Measurements from ENCODE around the gene PCID2. TPM values are rescaled to one million over a fixed set of nuclear protein-coding genes. Genes with fewer than 3 reads are reported as not detected.

Gene PCID2
- total and polyA plus RNA-seq, 12 donors: 38.9 to 74.0 (median 47.3) TPM

DNA sequence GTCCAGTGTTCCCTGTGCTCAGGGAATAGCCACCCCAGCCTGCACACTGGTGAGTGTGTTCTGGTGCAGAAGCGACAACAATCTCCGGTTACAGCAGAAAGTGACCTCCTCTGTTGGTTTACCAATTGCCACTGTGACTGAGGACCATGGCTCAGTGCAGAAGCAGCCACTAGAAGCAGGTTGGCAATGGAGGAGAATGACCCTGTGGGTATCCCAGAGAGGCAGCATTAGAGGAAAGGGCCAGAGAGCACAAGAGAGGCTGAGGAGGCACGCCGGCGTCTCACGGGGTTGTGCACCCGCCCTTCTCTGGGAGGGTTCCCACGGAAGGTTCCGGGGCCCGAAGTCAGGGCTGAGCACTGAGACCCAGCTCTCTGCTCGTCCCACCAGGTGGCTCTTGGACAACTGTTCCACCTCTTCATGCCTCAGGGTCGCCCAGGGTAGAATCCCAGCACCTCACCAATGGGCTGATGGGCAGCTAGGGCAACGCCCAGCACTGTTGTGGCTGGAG, 36.0 kb downstream of the PCID2 start:
- no peak for ATAC-seq
- H3K9me3 ChIP-seq: peaks cover 0 to 5% (median 0%) of the 10 kb centered on the region in 11 donors
- TF ChIP-seq, protein P1, sequence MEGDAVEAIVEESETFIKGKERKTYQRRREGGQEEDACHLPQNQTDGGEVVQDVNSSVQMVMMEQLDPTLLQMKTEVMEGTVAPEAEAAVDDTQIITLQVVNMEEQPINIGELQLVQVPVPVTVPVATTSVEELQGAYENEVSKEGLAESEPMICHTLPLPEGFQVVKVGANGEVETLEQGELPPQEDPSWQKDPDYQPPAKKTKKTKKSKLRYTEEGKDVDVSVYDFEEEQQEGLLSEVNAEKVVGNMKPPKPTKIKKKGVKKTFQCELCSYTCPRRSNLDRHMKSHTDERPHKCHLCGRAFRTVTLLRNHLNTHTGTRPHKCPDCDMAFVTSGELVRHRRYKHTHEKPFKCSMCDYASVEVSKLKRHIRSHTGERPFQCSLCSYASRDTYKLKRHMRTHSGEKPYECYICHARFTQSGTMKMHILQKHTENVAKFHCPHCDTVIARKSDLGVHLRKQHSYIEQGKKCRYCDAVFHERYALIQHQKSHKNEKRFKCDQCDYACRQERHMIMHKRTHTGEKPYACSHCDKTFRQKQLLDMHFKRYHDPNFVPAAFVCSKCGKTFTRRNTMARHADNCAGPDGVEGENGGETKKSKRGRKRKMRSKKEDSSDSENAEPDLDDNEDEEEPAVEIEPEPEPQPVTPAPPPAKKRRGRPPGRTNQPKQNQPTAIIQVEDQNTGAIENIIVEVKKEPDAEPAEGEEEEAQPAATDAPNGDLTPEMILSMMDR (IDR thresholded peaks at IDR 0.05): no peak
- H3K36me3 ChIP-seq: peaks cover 0 to 73% (median 34%) of the 10 kb centered on the region in 9 donors
- intact Hi-C loops (cut with DNase I): no loop called here
- no peak overlapping the region for H3K27ac ChIP-seq
- 96% methylated on average over 13 of the region's 13 CpGs for WGBS, 2 donors
- H3K4me3 ChIP-seq: no peak overlapping the region
- no peak for DNase-seq
- H3K4me1 ChIP-seq: peaks cover 0 to 17% (median 0%) of the 10 kb centered on the region in 9 donors
- no peaks in the 10 kb centered on the region for H3K27me3 ChIP-seq

DNA sequence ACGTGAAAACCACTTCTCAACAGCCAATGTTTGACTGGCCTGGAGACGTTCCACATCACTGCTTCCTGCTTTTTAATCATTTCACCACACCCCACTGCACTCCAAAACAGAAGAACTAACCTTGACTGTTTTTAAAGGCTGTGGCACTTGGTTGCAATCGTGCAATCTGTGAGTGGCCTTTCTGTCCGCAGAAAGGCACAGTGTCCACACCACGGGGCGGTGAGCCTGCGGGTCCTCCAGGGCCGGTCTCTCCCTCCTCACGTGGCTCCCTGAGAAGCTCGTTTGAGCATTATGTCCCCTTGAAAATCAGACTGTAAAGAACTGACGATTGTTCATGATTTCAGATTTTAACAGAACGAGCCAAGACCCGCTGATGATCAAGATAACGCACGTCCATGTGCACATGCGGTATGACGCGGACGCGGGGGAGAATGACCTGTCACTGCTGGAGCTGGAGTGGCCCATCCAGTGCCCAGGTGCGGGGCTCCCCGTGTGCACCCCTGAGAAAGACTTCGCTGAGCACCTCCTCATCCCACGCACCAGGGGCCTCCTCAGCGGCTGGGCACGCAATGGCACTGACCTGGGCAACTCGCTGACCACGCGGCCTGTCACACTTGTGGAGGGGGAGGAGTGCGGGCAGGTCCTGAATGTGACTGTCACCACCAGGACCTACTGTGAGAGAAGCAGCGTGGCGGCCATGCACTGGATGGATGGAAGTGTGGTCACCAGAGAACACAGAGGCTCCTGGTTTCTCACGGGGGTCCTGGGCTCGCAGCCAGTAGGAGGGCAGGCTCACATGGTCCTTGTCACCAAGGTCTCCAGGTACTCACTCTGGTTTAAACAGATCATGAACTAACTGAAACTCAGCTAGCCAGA, 37.0 kb downstream of the PCID2 start:
- peak in 1 of 8 donors; percentile 10 for ATAC-seq
- intact Hi-C loops (cut with DNase I): no loop called here
- TF ChIP-seq, protein P1 (IDR thresholded peaks at IDR 0.05): no peak
- WGBS, 2 donors: 91 to 93% methylated on average over 34 of the region's 34 CpGs
- Histone ChIP-seq H3K4me3 (no peak overlapping the region), H3K27me3 (no peaks in the 10 kb centered on the region), H3K9me3 (peaks cover 0 to 5% (median 0%) of the 10 kb centered on the region in 11 donors), H3K27ac (no peak overlapping the region), H3K4me1 (peaks cover 0 to 17% (median 0%) of the 10 kb centered on the region in 9 donors), H3K36me3 (peaks cover 0 to 63% (median 25%) of the 10 kb centered on the region in 9 donors)
- no peak for DNase-seq

DNA sequence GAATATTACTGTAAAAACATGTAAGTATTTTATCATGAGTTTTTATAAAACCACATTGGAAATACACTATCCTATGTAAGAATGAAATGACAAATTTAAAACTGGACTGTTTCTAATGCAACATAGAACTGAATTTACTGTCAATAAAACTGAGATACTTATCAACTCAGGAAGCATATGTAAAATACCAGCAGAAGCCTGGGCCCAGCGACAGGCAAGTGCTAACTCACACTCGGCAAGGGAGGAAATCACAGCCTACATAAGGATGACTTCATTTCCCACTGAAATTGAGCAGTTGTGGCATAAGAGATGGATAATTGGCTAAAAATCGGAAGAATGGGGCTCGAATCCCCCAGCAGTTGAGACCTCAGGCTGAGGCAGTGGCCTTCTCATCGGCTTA, 38.0 kb downstream of the PCID2 start:
- 60 to 67% methylated on average over 5 of the region's 5 CpGs for WGBS, 2 donors
- TF ChIP-seq, protein P1 (IDR thresholded peaks at IDR 0.05): no peak
- no peak for ATAC-seq
- H3K4me3 ChIP-seq: no peak overlapping the region
- H3K36me3 ChIP-seq: peaks cover 0 to 53% (median 18%) of the 10 kb centered on the region in 9 donors
- H3K27ac ChIP-seq: peak overlapping the region in 1 of 10 donors; percentile 59
- peaks cover 0 to 5% (median 0%) of the 10 kb centered on the region in 11 donors for H3K9me3 ChIP-seq
- no peak for DNase-seq
- no peaks in the 10 kb centered on the region for H3K27me3 ChIP-seq
- intact Hi-C loops (cut with DNase I): no loop called here
- peaks cover 0 to 17% (median 0%) of the 10 kb centered on the region in 9 donors for H3K4me1 ChIP-seq

Data from heart right ventricle (tissue), 16 donors.